AG04450 (cell line): ENCODE results near the gene STRIT1. TPM values are rescaled to one million over a fixed set of nuclear protein-coding genes. Genes with fewer than 3 reads are reported as not detected.

Experiments
- CTCF ChIA-PET: fragments of 300-600, 350-600 bp; formaldehyde crosslinking; extraction: SDS; loops from one replicate; lab custom pipeline; 2022; ENCODE audit warnings: antibody characterized with exemption, inconsistent platforms; lab: Charles Lee
- POLR2A ChIA-PET: fragments of 350-600 bp; formaldehyde crosslinking; extraction: SDS; loops from one replicate; lab custom pipeline; 2021; ENCODE audit warnings: antibody characterized with exemption, inconsistent platforms; lab: Yijun Ruan, JAX
- DNase-seq: peaks from one replicate; pipeline ENCODE4 v3.0.0-alpha.2; 2011; ENCODE audit warnings: low read depth, low spot score
- H3K27ac ChIP-seq: one replicate; pipeline ENCODE4 v1.5.1; 2012; ENCODE audit warnings: low read depth, low read length, control low read depth
- H3K27me3 ChIP-seq: one replicate; pipeline ENCODE4 v1.6.0; 2012; ENCODE audit warnings: low read length; ENCODE audit not compliant: control insufficient read depth, insufficient read depth
- H3K4me3 ChIP-seq: 2 replicates; pipeline ENCODE4 v1.5.1; 2011; ENCODE audit warnings: mild to moderate bottlenecking, low read depth, low read length, control low read depth
- H3K9me3 ChIP-seq: 2 replicates; pipeline ENCODE4 v1.5.1; 2012; ENCODE audit warnings: low read length; ENCODE audit not compliant: control insufficient read depth, insufficient read depth
- CTCF ChIP-seq: IDR thresholded peaks from 2 replicates; pipeline ENCODE4 v1.5.1; 2011; ENCODE audit warnings: low read depth, low read length, control low read depth, inconsistent platforms
- polyA plus RNA-seq: library from polyadenylated mRNA; depleted of rRNA; stranded (reverse); fragments of >200 nt; gene quantifications from 2 replicates; pipeline ENCODE4 v1.2.3, GENCODE V29; 2011

The STRIT1 gene
- polyA plus RNA-seq, 1 experiment = not detected

- H3K27me3 ChIP-seq = peaks cover 4% of the 10 kb centered on the region
- CTCF ChIA-PET = interaction anchor here (0.6 to 2.3 kb wide), 3 partner anchors 12 to 380 kb away, joined by 3 to 14 read pairs (median 5); no protein-coding TSS in a partner anchor
- POLR2A ChIA-PET = no interaction called here
- DNase-seq = no peak
- no peak overlapping the region for H3K27ac ChIP-seq
- no peak for TF ChIP-seq CTCF
- H3K4me3 ChIP-seq = no peak overlapping the region
- H3K9me3 ChIP-seq = no peaks in the 10 kb centered on the region
Observed at GRCh38 chr3:155334914-155335723, 41.6 kb upstream of the STRIT1 start.

DNA sequence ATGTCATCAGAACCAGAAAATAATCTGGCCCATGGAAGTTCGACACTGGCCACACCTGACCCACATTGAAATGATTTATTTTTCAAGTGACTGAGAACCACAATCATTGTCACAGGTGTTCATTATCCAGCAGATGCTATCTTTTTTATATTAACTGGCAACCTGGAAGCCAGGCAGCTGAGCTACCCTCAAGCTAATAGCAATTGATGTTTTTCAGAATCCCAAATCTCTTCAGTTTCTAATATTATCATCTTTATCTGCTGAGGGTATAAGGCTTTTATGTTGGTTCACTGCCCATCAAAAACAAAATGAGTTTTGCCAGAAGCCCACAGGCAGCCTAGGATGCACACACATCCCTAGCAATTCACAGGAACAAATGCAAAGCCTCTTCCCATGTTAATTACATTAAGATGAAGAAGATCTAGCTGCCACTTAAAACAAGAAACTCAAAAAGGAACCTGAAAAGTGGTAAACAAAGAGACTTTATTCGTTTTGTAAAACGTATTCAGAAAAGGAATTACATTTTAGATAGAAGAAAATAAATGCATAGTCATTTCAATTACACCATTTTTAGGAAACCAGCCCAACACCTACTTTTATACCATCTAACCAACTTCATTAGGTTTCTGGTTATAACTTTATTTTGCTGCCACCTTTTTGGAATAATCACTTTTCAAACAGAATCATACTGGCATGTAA lies 40.9 kb upstream of the STRIT1 start:
- no peak overlapping the region for H3K27ac ChIP-seq
- no peak for TF ChIP-seq CTCF
- H3K27me3 ChIP-seq = peaks cover 4% of the 10 kb centered on the region
- CTCF ChIA-PET = interaction anchor here (1.1 to 2.3 kb wide), 2 partner anchors 11 kb away, joined by 6 to 14 read pairs; no protein-coding TSS in a partner anchor
- no peaks in the 10 kb centered on the region for H3K9me3 ChIP-seq
- DNase-seq = no peak
- POLR2A ChIA-PET = no interaction called here
- H3K4me3 ChIP-seq = no peak overlapping the region

DNA sequence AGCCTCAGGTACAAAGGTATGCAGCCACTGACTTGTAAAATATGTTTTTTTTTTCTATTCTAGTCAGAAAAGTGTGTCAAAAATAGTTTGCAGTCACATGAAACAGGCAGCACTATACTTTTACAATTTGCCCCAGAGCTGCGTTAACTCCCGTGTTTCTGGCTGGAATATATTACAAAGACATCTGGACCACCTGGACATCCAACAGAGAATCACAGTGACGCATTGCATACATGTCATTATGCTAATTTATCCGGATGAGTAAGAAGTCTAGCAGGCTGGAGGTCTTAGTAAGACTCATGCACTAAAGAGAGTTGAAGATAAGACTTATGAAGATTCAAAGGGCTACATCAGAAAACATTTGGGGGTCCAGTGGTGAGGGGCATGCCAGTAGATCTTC lies 39.2 kb upstream of the STRIT1 start:
- no peaks in the 10 kb centered on the region for H3K9me3 ChIP-seq
- peaks cover 4% of the 10 kb centered on the region for H3K27me3 ChIP-seq
- H3K27ac ChIP-seq = no peak overlapping the region
- no peak for DNase-seq
- TF ChIP-seq CTCF = no peak
- H3K4me3 ChIP-seq = no peak overlapping the region
- POLR2A ChIA-PET = no interaction called here
- CTCF ChIA-PET = no interaction called here

DNA sequence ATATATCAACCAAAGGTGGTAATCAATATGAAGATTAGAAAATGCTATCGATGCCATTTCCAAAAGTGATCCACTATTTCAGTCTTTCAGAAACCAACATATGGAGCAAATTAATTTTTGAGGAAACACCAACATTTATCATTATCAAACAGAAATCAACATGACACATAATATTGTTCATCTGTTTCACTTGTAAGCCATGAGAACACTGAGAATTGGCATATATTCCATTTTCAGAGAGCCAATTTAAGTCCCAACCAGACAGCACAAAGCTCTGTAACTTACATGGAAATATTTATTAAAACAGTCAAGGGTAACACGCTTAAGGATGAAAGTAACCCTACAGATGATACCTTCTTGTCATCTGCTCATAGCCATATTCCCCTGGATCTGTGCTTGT lies 37.6 kb upstream of the STRIT1 start:
- Histone ChIP-seq H3K9me3 (no peaks in the 10 kb centered on the region), H3K27ac (no peak overlapping the region), H3K27me3 (peaks cover 4% of the 10 kb centered on the region), H3K4me3 (no peak overlapping the region)
- no peak for DNase-seq
- TF ChIP-seq CTCF = no peak
- ChIA-PET CTCF (interaction anchor here (0.9 kb wide), 1 partner anchor 8 kb away, joined by 5 read pairs; no protein-coding TSS in a partner anchor), POLR2A (no interaction called here)

DNA sequence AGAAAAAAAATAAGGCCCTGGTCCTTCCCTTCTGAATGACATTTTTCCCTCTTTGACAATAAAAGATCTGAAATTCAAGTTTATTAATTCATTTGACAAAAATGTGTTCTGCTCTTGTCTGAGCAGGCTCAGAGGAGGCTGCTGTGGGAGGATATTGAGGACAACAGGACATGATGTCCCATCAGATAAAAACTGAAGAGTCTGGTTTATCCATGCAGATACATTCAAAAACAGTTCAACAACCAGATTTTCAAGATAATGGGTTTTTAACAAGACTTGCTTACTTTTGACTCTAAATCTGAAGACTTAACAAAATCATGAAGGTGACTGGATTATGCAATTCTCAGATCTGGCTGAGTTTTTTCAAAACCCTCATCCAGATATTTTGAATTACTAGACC lies 36.9 kb upstream of the STRIT1 start:
- no peak for DNase-seq
- Histone ChIP-seq H3K9me3 (no peaks in the 10 kb centered on the region), H3K27ac (no peak overlapping the region), H3K27me3 (peaks cover 4% of the 10 kb centered on the region), H3K4me3 (no peak overlapping the region)
- no peak for TF ChIP-seq CTCF
- ChIA-PET POLR2A (no interaction called here), CTCF (no interaction called here)
